HG03521 (cell line): Measurements from ENCODE around the gene GRIP2.

Experiments used
- ATAC-seq: cut with Tn5 transposase; IDR thresholded peaks from one replicate; pipeline ENCODE4 v1.9.1; 2021; ENCODE audit warnings: mild to moderate bottlenecking, moderate library complexity; ENCODE audit not compliant: unreplicated experiment

The GRIP2 gene

GRCh38 chr3:14508505-14508819 lies 31.7 kb downstream of the GRIP2 start:
- no peak for ATAC-seq

- no peak for ATAC-seq
Measured at GRCh38 chr3:14507757-14508504, 32.2 kb downstream of the GRIP2 start.

GRCh38 chr3:14507305-14507741 lies 32.8 kb downstream of the GRIP2 start:
- ATAC-seq = no peak

GRCh38 chr3:14506626-14507304 lies 33.4 kb downstream of the GRIP2 start:
- ATAC-seq = no peak

GRCh38 chr3:14505803-14506500 lies 34.2 kb downstream of the GRIP2 start:
- no peak for ATAC-seq

- no peak for ATAC-seq
Measured at GRCh38 chr3:14505001-14505802, 34.9 kb downstream of the GRIP2 start.

- ATAC-seq = no peak
Measured at GRCh38 chr3:14503706-14504065, 36.5 kb downstream of the GRIP2 start.

GRCh38 chr3:14503033-14503705 lies 37.0 kb downstream of the GRIP2 start:
- no peak for ATAC-seq

- no peak for ATAC-seq
Measured at GRCh38 chr3:14502472-14502871, 37.7 kb downstream of the GRIP2 start.

- no peak for ATAC-seq
Measured at GRCh38 chr3:14497321-14497720, 42.8 kb downstream of the GRIP2 start.

GRCh38 chr3:14496351-14496750 lies 43.8 kb downstream of the GRIP2 start:
- no peak for ATAC-seq

- no peak for ATAC-seq
Measured at GRCh38 chr3:14494973-14495300, 45.2 kb downstream of the GRIP2 start.

GRCh38 chr3:14494279-14494972 lies 45.7 kb downstream of the GRIP2 start:
- no peak for ATAC-seq

- ATAC-seq = no peak
Measured at GRCh38 chr3:14492948-14493881, 46.9 kb downstream of the GRIP2 start.

- no peak for ATAC-seq
Measured at GRCh38 chr3:14491396-14492190, 48.5 kb downstream of the GRIP2 start.

- no peak for ATAC-seq
Measured at GRCh38 chr3:14490831-14491230, 49.3 kb downstream of the GRIP2 start.

- ATAC-seq = no peak
Measured at GRCh38 chr3:14490255-14490654, 49.9 kb downstream of the GRIP2 start.

GRCh38 chr3:14489641-14490040 lies 50.5 kb downstream of the GRIP2 start:
- ATAC-seq = no peak
